Measurements from ENCODE around the gene MBNL2. TPM values are rescaled to one million over a fixed set of nuclear protein-coding genes. Genes with fewer than 3 reads are reported as not detected.

Gene MBNL2
- total and polyA plus RNA-seq, 2 of the 13 experiments (the other 11 are each of a cell fraction or from before 2014, with no cell fraction given), result 30.8 to 59.0 TPM

GRCh38 chr13:97432917-97433726 lies 211.0 kb downstream of the MBNL2 start (continued):
- no peak for TF ChIP-seq ZSCAN5A (CRISPR knock-in tag; IDR thresholded peaks at IDR 0.05; ENCODE audit: borderline replicate concordance)
- no peak for TF ChIP-seq RAD21 (CRISPR knock-in tag; IDR thresholded peaks at IDR 0.05)
- 0 out of 2 replicates have a peak, but pooled peaks have one; percentile 53 for TF ChIP-seq ZNF782 (CRISPR knock-in tag; IDR thresholded peaks at IDR 0.05; ENCODE audit: borderline replicate concordance)
- TF ChIP-seq ZFX (CRISPR knock-in tag; IDR thresholded peaks at IDR 0.05; ENCODE audit: low read depth), result no peak
- TF ChIP-seq, protein P1, sequence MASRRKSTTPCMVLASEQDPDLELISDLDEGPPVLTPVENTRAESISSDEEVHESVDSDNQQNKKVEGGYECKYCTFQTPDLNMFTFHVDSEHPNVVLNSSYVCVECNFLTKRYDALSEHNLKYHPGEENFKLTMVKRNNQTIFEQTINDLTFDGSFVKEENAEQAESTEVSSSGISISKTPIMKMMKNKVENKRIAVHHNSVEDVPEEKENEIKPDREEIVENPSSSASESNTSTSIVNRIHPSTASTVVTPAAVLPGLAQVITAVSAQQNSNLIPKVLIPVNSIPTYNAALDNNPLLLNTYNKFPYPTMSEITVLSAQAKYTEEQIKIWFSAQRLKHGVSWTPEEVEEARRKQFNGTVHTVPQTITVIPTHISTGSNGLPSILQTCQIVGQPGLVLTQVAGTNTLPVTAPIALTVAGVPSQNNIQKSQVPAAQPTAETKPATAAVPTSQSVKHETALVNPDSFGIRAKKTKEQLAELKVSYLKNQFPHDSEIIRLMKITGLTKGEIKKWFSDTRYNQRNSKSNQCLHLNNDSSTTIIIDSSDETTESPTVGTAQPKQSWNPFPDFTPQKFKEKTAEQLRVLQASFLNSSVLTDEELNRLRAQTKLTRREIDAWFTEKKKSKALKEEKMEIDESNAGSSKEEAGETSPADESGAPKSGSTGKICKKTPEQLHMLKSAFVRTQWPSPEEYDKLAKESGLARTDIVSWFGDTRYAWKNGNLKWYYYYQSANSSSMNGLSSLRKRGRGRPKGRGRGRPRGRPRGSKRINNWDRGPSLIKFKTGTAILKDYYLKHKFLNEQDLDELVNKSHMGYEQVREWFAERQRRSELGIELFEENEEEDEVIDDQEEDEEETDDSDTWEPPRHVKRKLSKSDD (CRISPR knock-in tag; IDR thresholded peaks at IDR 0.05; ENCODE audit: low read depth), result 0 out of 2 replicates have a peak, but pooled peaks have one; percentile 21
- TF ChIP-seq RNF2 (conservative IDR thresholded peaks at IDR 0.05; ENCODE audit: low read depth), result 0 out of 2 replicates have a peak, but pooled peaks have one; percentile 29
- peak; percentile 45; the same call in 1 of the 2 replicates for TF ChIP-seq ZC3H13 (CRISPR knock-in tag; IDR thresholded peaks at IDR 0.05)
- TF ChIP-seq MYC (CRISPR knock-in tag; IDR thresholded peaks at IDR 0.05; ENCODE audit: borderline replicate concordance), result peak; percentile 46; the same call in 1 of the 2 replicates
- TF ChIP-seq EP300 (IDR thresholded peaks at IDR 0.05; ENCODE audit: low read depth in 2 of 2, low read length in 2 of 2), result peak in 1 of 2 experiments; percentile 93; a peak in 2 of 4 replicates
- TF ChIP-seq EP300 (CRISPR knock-in tag; IDR thresholded peaks at IDR 0.05; ENCODE audit: borderline replicate concordance), result no peak
- TF ChIP-seq RFX3 (CRISPR knock-in tag; IDR thresholded peaks at IDR 0.05), result peak; percentile 60
- TF ChIP-seq KLF16 (CRISPR knock-in tag; IDR thresholded peaks at IDR 0.05), result peak in 1 of 2 experiments; percentile 75; a peak in 1 of 4 replicates
- peak; percentile 71 for TF ChIP-seq DMAP1 (CRISPR knock-in tag; IDR thresholded peaks at IDR 0.05)
- TF ChIP-seq PCBP1 (IDR thresholded peaks at IDR 0.05; ENCODE audit: borderline replicate concordance, low read depth, low read length), result 0 out of 2 replicates have a peak, but pooled peaks have one; percentile 37
- TF ChIP-seq STAT5B (CRISPR knock-in tag; IDR thresholded peaks at IDR 0.05), result 0 out of 2 replicates have a peak, but pooled peaks have one; percentile 7
- TF ChIP-seq, protein P2, sequence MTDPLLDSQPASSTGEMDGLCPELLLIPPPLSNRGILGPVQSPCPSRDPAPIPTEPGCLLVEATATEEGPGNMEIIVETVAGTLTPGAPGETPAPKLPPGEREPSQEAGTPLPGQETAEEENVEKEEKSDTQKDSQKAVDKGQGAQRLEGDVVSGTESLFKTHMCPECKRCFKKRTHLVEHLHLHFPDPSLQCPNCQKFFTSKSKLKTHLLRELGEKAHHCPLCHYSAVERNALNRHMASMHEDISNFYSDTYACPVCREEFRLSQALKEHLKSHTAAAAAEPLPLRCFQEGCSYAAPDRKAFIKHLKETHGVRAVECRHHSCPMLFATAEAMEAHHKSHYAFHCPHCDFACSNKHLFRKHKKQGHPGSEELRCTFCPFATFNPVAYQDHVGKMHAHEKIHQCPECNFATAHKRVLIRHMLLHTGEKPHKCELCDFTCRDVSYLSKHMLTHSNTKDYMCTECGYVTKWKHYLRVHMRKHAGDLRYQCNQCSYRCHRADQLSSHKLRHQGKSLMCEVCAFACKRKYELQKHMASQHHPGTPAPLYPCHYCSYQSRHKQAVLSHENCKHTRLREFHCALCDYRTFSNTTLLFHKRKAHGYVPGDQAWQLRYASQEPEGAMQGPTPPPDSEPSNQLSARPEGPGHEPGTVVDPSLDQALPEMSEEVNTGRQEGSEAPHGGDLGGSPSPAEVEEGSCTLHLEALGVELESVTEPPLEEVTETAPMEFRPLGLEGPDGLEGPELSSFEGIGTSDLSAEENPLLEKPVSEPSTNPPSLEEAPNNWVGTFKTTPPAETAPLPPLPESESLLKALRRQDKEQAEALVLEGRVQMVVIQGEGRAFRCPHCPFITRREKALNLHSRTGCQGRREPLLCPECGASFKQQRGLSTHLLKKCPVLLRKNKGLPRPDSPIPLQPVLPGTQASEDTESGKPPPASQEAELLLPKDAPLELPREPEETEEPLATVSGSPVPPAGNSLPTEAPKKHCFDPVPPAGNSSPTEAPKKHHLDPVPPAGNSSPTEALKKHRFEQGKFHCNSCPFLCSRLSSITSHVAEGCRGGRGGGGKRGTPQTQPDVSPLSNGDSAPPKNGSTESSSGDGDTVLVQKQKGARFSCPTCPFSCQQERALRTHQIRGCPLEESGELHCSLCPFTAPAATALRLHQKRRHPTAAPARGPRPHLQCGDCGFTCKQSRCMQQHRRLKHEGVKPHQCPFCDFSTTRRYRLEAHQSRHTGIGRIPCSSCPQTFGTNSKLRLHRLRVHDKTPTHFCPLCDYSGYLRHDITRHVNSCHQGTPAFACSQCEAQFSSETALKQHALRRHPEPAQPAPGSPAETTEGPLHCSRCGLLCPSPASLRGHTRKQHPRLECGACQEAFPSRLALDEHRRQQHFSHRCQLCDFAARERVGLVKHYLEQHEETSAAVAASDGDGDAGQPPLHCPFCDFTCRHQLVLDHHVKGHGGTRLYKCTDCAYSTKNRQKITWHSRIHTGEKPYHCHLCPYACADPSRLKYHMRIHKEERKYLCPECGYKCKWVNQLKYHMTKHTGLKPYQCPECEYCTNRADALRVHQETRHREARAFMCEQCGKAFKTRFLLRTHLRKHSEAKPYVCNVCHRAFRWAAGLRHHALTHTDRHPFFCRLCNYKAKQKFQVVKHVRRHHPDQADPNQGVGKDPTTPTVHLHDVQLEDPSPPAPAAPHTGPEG (CRISPR knock-in tag; IDR thresholded peaks at IDR 0.05), result no peak
- TF ChIP-seq SMAD1 (CRISPR knock-in tag; IDR thresholded peaks at IDR 0.05; ENCODE audit: borderline replicate concordance, low read depth), result no peak
- no peak for TF ChIP-seq JUND (CRISPR knock-in tag; IDR thresholded peaks at IDR 0.05)
- no peak for TF ChIP-seq TP53 (CRISPR knock-in tag; conservative IDR thresholded peaks at IDR 0.05)
